LNCaP clone FGC (cell line): ENCODE data around the gene ZKSCAN3.

Source experiments
- DNase-seq: peaks from one replicate; pipeline ENCODE4 v3.0.0-alpha.2; 2011; ENCODE audit warnings: low read depth
- H3K4me3 ChIP-seq: 2 replicates; pipeline ENCODE4 v1.5.1; 2011; ENCODE audit warnings: mild to moderate bottlenecking, low read depth, low read length, control low read depth
- CTCF ChIP-seq: IDR thresholded peaks from 2 replicates; pipeline ENCODE4 v1.5.1; 2012; ENCODE audit warnings: mild to moderate bottlenecking; ENCODE audit not compliant: control insufficient read depth, insufficient read depth; ENCODE audit errors: extremely low read depth

The ZKSCAN3 gene

GRCh38 chr6:28347119-28347518 is 2.6 kb upstream of the ZKSCAN3 start:
- TF ChIP-seq CTCF = no peak
- no peak for DNase-seq
- H3K4me3 ChIP-seq = no peak overlapping the region

GRCh38 chr6:28349344-28349891 is 329 bp upstream of the ZKSCAN3 start:
- no peak for TF ChIP-seq CTCF
- no peak for DNase-seq

GRCh38 chr6:28351087-28351486 is 1.3 kb downstream of the ZKSCAN3 start:
- no peak for TF ChIP-seq CTCF
- H3K4me3 ChIP-seq = no peak overlapping the region
- no peak for DNase-seq

More at GRCh38 chr6:28349344-28349891, 329 bp upstream of the ZKSCAN3 start:
- H3K4me3 ChIP-seq = peak overlapping the region; percentile 74

GRCh38 chr6:28351493-28351925 is 1.8 kb downstream of the ZKSCAN3 start:
- no peak for DNase-seq
- H3K4me3 ChIP-seq = no peak overlapping the region
- TF ChIP-seq CTCF = no peak

GRCh38 chr6:28353356-28353755 is 3.6 kb downstream of the ZKSCAN3 start:
- no peak for DNase-seq
- TF ChIP-seq CTCF = no peak
- H3K4me3 ChIP-seq = no peak overlapping the region

GRCh38 chr6:28353981-28354676 is 4.4 kb downstream of the ZKSCAN3 start:
- no peak overlapping the region for H3K4me3 ChIP-seq
- no peak for TF ChIP-seq CTCF
- DNase-seq = no peak
